Measurements from ENCODE around the gene PIK3CA.

Gene PIK3CA

DNA sequence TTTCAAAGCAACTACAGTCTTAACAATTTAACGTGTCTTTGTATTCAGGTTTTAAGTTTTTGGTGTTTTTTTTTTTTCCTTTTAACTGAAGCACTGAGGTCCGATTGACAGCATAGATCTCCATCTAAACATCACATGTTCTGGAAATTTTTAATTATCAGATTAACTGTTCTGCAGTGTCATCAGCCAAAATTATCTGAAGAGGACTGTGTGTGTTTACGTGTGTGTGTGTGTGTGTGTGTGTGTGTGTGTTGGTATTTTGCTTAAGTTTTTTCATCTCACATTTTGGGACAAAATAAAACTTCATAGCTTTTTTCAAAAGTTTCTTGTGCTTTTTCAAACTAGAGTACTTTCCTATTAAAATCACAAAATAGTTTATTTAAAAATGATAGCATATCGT is 1.8 kb downstream of the PIK3CA start:
- no peaks in the 10 kb centered on the region for H3K9me3 Mint-ChIP-seq
- peak overlapping the region; percentile 91 to 98 (median 97) for H3K27ac Mint-ChIP-seq
- H3K36me3 Mint-ChIP-seq (ENCODE audit: low read depth): no peaks in the 10 kb centered on the region
- H3K27me3 Mint-ChIP-seq (ENCODE audit: low read depth): no peaks in the 10 kb centered on the region
- TF ChIP-seq, protein P1, sequence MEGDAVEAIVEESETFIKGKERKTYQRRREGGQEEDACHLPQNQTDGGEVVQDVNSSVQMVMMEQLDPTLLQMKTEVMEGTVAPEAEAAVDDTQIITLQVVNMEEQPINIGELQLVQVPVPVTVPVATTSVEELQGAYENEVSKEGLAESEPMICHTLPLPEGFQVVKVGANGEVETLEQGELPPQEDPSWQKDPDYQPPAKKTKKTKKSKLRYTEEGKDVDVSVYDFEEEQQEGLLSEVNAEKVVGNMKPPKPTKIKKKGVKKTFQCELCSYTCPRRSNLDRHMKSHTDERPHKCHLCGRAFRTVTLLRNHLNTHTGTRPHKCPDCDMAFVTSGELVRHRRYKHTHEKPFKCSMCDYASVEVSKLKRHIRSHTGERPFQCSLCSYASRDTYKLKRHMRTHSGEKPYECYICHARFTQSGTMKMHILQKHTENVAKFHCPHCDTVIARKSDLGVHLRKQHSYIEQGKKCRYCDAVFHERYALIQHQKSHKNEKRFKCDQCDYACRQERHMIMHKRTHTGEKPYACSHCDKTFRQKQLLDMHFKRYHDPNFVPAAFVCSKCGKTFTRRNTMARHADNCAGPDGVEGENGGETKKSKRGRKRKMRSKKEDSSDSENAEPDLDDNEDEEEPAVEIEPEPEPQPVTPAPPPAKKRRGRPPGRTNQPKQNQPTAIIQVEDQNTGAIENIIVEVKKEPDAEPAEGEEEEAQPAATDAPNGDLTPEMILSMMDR (IDR thresholded peaks at IDR 0.05; ENCODE audit: unreplicated experiment in 3 of 3): no peak
- H3K4me3 Mint-ChIP-seq: peak overlapping the region; percentile 96 to 98 (median 98)
- peaks cover 27% of the 10 kb centered on the region for H3K4me1 Mint-ChIP-seq

DNA sequence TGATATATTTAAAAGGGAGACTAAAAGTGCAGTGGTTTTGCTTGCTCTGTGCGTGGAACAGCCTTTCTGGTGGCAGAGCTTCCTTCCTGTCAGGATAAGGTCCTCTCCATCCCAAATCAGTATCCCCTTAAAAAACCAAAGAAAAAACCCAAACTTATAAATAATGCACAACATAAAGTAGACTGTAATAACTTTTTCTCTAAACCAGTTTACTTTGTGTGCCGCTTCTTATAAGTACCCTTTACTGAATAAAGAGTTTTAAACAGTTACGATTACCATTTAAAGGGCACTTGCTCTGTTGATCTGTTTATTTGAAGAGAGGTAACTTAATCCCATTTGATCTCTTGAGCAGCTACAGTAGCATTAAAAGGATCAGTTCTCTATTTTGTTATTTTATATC is 2.5 kb downstream of the PIK3CA start:
- H3K4me3 Mint-ChIP-seq: peak overlapping the region; percentile 64 to 74 (median 72)
- no peaks in the 10 kb centered on the region for H3K27me3 Mint-ChIP-seq (ENCODE audit: low read depth)
- peak overlapping the region in 1 of 3 experiments; percentile 10 for H3K27ac Mint-ChIP-seq
- peaks cover 27% of the 10 kb centered on the region for H3K4me1 Mint-ChIP-seq
- H3K36me3 Mint-ChIP-seq (ENCODE audit: low read depth): no peaks in the 10 kb centered on the region
- TF ChIP-seq, protein P1 (IDR thresholded peaks at IDR 0.05; ENCODE audit: unreplicated experiment in 3 of 3): no peak
- no peaks in the 10 kb centered on the region for H3K9me3 Mint-ChIP-seq

DNA sequence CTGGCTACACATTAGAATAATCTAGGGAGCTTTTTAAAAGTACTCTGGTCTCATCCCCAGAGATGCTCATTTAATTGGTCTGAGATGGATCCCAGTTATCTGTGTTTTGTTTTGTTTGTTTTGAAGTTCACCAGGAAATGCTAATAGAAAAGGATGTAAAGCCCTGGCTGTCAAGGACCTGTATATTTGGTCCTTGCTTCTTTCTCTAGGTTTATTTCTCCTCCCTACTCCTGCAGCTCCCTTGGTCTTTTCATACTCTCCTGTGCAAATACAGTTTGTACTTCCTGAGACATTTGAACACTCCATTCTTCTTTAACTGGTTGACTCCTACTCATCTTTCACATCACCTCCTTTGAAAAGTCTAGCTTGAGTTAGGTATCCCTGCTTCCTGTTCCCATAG is 3.3 kb downstream of the PIK3CA start:
- no peaks in the 10 kb centered on the region for H3K9me3 Mint-ChIP-seq
- peak overlapping the region; percentile 10 to 47 (median 32) for H3K27ac Mint-ChIP-seq
- no peaks in the 10 kb centered on the region for H3K36me3 Mint-ChIP-seq (ENCODE audit: low read depth)
- TF ChIP-seq, protein P1 (IDR thresholded peaks at IDR 0.05; ENCODE audit: unreplicated experiment in 3 of 3): no peak
- peaks cover 36% of the 10 kb centered on the region for H3K4me1 Mint-ChIP-seq
- peak overlapping the region; percentile 47 to 74 (median 72) for H3K4me3 Mint-ChIP-seq
- no peaks in the 10 kb centered on the region for H3K27me3 Mint-ChIP-seq (ENCODE audit: low read depth)

DNA sequence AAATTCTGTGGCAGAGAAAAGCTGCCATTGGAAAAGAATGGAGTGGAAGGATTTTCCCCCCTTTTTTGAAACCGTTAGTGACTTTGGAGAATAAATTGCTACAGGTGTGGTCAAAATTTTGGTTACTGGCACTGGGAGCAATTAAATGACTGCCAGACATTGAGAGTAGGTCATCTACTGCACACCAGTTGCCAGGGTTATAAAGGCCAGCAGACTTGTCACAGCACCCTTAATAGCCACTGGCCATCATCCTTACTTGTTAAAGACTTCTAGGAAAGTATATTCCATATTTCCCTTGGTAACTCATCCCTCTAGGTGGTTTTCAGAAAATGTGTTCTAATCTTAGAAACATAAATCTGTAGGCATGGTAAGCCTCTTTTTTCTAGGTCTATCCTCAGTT is 8.0 kb downstream of the PIK3CA start:
- H3K27me3 Mint-ChIP-seq (ENCODE audit: low read depth): no peaks in the 10 kb centered on the region
- TF ChIP-seq, protein P1 (IDR thresholded peaks at IDR 0.05; ENCODE audit: unreplicated experiment in 3 of 3): no peak

DNA sequence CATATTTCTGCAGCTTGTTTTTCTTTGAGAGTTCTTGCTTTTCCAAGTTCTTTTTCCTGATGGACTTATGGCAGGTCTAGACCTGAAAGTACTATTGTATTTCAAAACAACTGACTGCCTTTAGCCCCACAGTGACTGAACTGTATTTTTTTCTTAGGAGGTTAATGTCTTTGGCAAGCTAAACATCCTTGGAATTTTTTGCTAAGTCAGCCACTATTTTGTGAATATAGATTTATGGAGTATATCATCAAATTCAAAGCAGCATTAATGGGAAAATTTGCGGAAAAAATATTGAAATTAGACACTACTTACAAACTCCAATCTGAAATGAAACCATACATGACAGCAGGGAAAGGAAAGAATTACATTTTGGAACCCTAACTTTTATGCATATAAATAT is 8.6 kb downstream of the PIK3CA start:
- H3K9me3 Mint-ChIP-seq: no peaks in the 10 kb centered on the region

More for the DNA sequence above, 8.0 kb downstream of the PIK3CA start:
- peaks cover 34% of the 10 kb centered on the region for H3K4me1 Mint-ChIP-seq
- peak overlapping the region; percentile 53 to 74 (median 73) for H3K27ac Mint-ChIP-seq
- no peaks in the 10 kb centered on the region for H3K9me3 Mint-ChIP-seq
- H3K4me3 Mint-ChIP-seq: no peak overlapping the region
- H3K36me3 Mint-ChIP-seq (ENCODE audit: low read depth): no peaks in the 10 kb centered on the region

More for the DNA sequence above, 8.6 kb downstream of the PIK3CA start:
- Mint-ChIP-seq H3K36me3 (ENCODE audit: low read depth) (no peaks in the 10 kb centered on the region), H3K4me3 (no peak overlapping the region), H3K27ac (peak overlapping the region; percentile 53 to 74 (median 73)), H3K4me1 (peaks cover 28% of the 10 kb centered on the region), H3K27me3 (ENCODE audit: low read depth) (no peaks in the 10 kb centered on the region)
- TF ChIP-seq, protein P1 (IDR thresholded peaks at IDR 0.05; ENCODE audit: unreplicated experiment in 3 of 3): no peak
